WERI-Rb-1 (cell line): Measurements from ENCODE around the gene NIPAL3.

Experiments used
- DNase-seq: peaks from one replicate; pipeline ENCODE4 v3.0.0-alpha.2; 2020
- H3K27ac ChIP-seq: fragments of 250-450 bp; sonication (Bioruptor Pico); 2 replicates; pipeline ENCODE4 v1.5.1; 2020; ENCODE audit warnings: mild to moderate bottlenecking, moderate library complexity
- H3K27me3 ChIP-seq: fragments of 250-450 bp; sonication (Bioruptor Pico); 2 replicates; pipeline ENCODE4 v1.5.1; 2021; ENCODE audit warnings: mild to moderate bottlenecking, low read depth, moderate library complexity; ENCODE audit not compliant: insufficient read depth, severe bottlenecking
- H3K36me3 ChIP-seq: fragments of 250-450 bp; sonication (Bioruptor Pico); 2 replicates; pipeline ENCODE4 v1.5.1; 2020; ENCODE audit warnings: mild to moderate bottlenecking, moderate library complexity
- H3K4me3 ChIP-seq: 2 replicates; pipeline ENCODE4 v1.5.1; 2011; ENCODE audit warnings: low read depth, mild to moderate bottlenecking, control low read depth, low read length
- H3K9me3 ChIP-seq: fragments of 250-450 bp; sonication (Bioruptor Pico); 2 replicates; pipeline ENCODE4 v1.5.1; 2021; ENCODE audit warnings: mild to moderate bottlenecking, moderate library complexity; ENCODE audit not compliant: severe bottlenecking
- CTCF ChIP-seq: IDR thresholded peaks from 2 replicates; pipeline ENCODE4 v1.5.1; 2011; ENCODE audit warnings: low read depth, mild to moderate bottlenecking, control low read depth, inconsistent platforms, low read length

The NIPAL3 gene

GRCh38 chr1:24420547-24420946 is 4.9 kb downstream of the NIPAL3 start:
- H3K36me3 ChIP-seq: peaks cover 30% of the 10 kb centered on the region
- H3K27me3 ChIP-seq: no peaks in the 10 kb centered on the region
- no peak for TF ChIP-seq CTCF
- H3K27ac ChIP-seq: no peak overlapping the region
- H3K9me3 ChIP-seq: no peaks in the 10 kb centered on the region
- no peak overlapping the region for H3K4me3 ChIP-seq
- no peak for DNase-seq

DNA sequence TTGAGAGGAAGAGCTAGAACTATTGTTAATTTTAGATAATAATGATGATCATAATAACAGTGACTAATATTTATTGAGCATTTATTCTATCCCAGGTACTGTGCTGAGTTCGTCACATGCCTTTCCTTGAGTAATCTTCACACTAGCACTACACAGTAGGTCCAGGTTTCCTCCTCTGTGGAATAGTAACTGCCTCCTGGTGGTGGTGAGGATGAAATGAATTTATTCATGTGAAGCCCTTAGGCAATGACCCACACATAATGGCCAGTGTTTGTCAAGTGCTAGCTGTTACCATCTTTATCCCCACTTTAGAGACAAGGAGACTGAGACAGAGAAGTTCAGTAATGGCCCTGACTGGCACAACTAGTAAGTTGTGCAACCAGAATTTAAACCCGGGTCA is 5.9 kb downstream of the NIPAL3 start:
- Histone ChIP-seq H3K36me3 (peaks cover 30% of the 10 kb centered on the region), H3K4me3 (no peak overlapping the region), H3K9me3 (no peaks in the 10 kb centered on the region), H3K27ac (no peak overlapping the region), H3K27me3 (no peaks in the 10 kb centered on the region)
- TF ChIP-seq CTCF: 0 out of 2 replicates have a peak, but pooled peaks have one; percentile 6
- no peak for DNase-seq

DNA sequence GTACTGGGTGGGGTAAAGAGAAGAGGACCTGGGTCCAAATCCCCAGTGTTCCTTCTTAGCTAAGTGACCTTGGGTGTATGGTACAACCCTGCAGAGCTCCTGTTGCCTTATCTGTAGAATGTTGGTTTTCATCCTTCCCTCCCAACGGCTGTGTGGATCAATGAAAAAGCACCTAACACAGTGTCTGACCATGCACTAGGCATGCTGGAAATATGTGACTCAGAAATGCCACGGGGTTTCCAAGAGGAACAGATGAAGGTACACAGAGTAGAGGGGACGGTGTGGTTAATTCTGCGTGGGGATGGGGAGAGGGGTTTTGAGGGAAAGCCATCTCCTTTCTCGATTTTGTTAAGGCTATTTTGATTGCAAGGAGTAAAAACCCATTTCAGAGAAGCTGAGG is 8.6 kb downstream of the NIPAL3 start:
- Histone ChIP-seq H3K27ac (no peak overlapping the region), H3K4me3 (no peak overlapping the region), H3K36me3 (peaks cover 29% of the 10 kb centered on the region), H3K9me3 (no peaks in the 10 kb centered on the region), H3K27me3 (no peaks in the 10 kb centered on the region)
- no peak for TF ChIP-seq CTCF
- no peak for DNase-seq

DNA sequence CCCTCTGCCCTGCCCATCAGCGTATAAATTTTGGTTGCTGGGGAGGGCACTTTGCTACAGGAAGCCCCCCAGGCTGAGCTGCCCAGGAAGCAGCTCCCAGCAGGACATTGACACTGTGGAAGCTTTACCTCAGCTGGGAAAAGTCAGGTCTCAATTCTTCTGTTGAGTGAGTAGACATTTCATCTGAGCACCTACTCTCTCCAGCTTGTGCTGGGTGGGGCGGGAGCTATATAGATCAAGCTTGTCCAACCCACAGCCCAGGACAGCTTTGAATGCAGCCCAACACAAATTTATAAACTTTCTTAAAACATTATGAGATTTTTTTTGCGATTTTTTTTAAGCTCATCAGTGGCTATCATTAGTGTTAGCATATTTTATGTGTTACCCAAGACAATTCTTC is 9.4 kb downstream of the NIPAL3 start:
- no peak for DNase-seq
- H3K36me3 ChIP-seq: peaks cover 23% of the 10 kb centered on the region
- H3K9me3 ChIP-seq: no peaks in the 10 kb centered on the region
- TF ChIP-seq CTCF: no peak
- H3K4me3 ChIP-seq: no peak overlapping the region
- no peaks in the 10 kb centered on the region for H3K27me3 ChIP-seq
- no peak overlapping the region for H3K27ac ChIP-seq

DNA sequence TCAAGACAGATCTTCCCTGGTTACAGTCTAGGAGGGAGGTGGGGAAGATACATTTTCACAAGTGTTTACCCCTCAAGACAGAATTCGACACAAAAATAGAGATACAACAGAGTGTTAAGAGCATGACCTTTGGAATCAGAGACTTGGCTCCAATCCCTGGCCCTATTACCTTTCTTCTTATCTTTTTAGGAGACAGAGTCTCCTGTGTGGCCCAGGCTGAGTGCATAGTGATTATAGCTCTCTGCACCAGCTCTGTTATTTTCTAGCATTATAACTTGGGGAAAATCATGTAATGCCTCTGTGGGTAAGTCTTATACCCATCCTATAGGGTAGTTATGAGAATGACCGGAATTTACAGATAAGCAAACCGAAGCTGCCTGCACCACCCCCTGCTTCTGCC is 9.8 kb downstream of the NIPAL3 start:
- Histone ChIP-seq H3K9me3 (no peaks in the 10 kb centered on the region), H3K27me3 (no peaks in the 10 kb centered on the region), H3K27ac (no peak overlapping the region), H3K36me3 (peaks cover 20% of the 10 kb centered on the region), H3K4me3 (no peak overlapping the region)
- DNase-seq: no peak
- no peak for TF ChIP-seq CTCF

- Histone ChIP-seq H3K27ac (no peak overlapping the region), H3K4me3 (no peak overlapping the region), H3K27me3 (no peaks in the 10 kb centered on the region), H3K36me3 (peaks cover 16% of the 10 kb centered on the region), H3K9me3 (no peaks in the 10 kb centered on the region)
- no peak for TF ChIP-seq CTCF
- no peak for DNase-seq
Measured at GRCh38 chr1:24425922-24426321, 10.3 kb downstream of the NIPAL3 start.
